HG03159 (cell line): ENCODE measurements around the gene TCERG1.

Source experiments
- ATAC-seq: cut with Tn5 transposase; IDR thresholded peaks from one replicate; pipeline ENCODE4 v1.9.1; 2021; ENCODE audit warnings: mild to moderate bottlenecking, moderate library complexity; ENCODE audit not compliant: unreplicated experiment

The TCERG1 gene

GRCh38 chr5:146446861-146447733, at the start of gene TCERG1:
Gene TCERG1 (plus strand): TSS chr5:146447333. CDS start chr5:146447350, 17 bp downstream.
- peak; percentile 95 for ATAC-seq

GRCh38 chr5:146398826-146399225, 48.3 kb upstream of the TCERG1 start:
- no peak for ATAC-seq

DNA sequence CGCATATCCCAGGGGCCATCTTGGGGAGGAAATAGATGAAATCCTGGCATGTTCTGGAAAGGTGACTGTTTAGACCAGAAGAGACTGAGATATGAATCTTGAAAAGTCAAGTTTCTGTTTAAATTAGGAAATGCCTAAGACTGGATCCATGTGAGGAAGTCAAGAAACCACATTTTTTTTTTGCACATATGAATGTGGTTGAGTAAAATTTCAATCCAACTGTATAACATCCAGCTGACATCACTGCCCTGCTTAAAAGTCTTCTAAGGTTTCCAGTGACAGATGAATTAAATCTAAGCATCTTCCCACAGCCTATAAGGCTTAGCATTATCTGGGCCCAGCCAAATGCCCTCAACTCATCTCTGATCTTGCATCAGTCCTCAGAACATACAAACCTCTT, 47.7 kb upstream of the TCERG1 start:
- no peak for ATAC-seq

GRCh38 chr5:146400201-146400600, 46.9 kb upstream of the TCERG1 start:
- no peak for ATAC-seq

DNA sequence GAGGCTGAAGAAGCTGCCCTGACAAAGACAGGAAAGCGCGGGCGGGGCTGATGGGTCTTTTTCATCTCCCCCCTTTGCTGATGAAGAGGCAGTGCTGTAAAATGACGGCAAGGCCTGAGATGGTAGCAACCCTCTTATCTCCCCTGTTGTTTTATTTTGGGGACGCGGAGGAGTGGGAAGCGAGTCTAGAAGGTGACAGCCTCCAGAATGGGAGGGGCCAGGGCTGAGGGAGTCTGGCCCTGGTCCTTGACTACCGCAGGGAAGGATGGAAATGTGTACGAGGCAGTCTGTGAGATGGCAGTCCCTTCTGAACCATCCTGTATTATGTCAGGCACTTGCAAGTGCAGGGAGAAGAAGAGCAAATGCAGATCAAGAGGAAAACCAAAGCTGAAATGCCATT, 46.1 kb upstream of the TCERG1 start:
- ATAC-seq = no peak

GRCh38 chr5:146402949-146403348, 44.2 kb upstream of the TCERG1 start:
- ATAC-seq = no peak

DNA sequence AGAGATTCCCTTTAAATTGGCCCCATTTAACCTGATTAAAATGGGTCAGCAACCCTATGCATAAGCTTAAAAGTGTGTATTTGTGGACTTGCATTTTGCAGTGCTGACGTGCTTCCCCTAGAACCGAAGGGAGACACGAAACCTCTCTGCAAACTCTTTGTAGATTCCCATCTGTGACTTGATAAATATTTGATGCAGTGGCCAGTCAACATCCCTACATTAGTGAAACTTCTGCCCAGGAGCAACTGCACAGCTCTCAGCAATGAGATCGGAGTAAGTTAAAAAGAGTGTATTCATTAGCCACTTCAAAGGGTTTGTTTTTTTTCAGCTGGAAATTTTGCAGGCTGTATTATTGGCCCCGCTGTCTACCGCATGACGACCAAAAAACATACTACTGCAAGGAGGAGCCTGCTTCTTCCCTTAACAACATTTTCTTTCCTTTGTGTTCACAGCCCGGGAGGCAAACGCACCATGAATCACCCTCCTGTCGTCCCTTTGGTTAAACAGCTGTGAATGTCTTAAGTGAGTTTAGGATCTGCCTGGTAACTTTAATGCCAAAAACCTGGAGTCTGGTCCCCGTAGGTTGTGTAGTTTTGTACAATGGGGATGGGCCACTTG, 38.0 kb upstream of the TCERG1 start:
- no peak for ATAC-seq

DNA sequence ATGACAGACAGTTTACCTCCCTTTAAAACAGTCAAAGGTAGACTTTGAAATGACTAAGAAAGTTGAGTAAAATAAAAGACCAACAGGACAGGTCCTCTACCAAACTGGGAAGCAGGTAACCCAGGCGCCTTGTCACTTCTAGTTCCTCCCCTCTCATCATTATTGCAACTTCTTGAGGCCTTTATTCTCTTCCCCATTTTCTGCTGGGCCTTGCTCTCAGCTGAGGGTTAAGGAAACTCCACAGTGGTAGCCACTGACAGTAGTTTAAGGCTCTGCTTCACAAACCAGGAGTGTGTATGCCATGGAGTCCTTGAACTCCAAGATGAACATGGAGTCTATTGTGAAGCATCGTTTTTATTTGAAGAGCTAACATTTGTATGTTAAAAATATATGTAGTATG, 36.9 kb upstream of the TCERG1 start:
- ATAC-seq = no peak

- ATAC-seq = no peak
Observed at GRCh38 chr5:146419696-146420095, 27.4 kb upstream of the TCERG1 start.

DNA sequence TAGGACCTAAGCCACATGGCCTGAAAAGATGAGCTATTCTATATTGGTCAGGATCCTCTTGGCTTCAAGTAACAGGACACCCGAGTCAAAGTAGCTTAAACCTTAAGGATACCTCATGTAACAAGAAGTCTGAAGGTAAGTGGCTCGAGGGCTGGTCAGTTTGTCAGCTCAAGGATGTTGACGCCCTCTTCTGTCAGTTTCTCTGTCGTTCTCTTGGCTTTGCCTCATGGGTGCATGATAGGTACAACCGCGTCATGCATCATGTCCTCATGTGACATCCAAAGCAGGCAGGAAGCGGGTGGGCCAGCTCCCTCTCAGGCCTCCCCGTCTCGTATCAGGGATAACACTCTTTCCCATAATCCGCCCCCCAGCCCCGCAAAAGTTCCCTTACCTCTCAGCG, 22.1 kb upstream of the TCERG1 start:
- ATAC-seq = no peak

DNA sequence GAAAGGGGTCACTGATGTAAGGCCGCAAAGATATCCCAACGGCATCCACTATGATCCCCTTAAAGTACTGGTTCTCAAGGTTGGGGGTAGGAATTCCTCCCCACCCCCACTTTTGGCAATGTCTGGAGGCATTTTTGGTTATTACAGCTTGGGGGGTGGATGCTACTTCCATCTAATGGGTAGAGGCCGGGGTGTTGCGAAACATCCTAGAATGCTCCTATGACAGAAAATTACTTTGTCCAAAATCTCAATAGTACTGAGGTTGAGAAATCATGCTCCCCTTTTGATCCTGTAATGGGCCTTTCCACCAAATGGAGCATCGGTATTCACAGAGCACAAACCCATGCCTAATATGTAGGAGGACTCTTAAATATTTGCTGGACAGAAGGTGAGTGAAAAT, 20.8 kb upstream of the TCERG1 start:
- no peak for ATAC-seq

- peak; percentile 71 for ATAC-seq
Observed at GRCh38 chr5:146426853-146427618, 20.1 kb upstream of the TCERG1 start.

GRCh38 chr5:146427619-146427997, 19.5 kb upstream of the TCERG1 start:
- no peak for ATAC-seq

GRCh38 chr5:146428658-146429057, 18.5 kb upstream of the TCERG1 start:
- ATAC-seq = no peak

- no peak for ATAC-seq
Observed at GRCh38 chr5:146440353-146440752, 6.8 kb upstream of the TCERG1 start.

DNA sequence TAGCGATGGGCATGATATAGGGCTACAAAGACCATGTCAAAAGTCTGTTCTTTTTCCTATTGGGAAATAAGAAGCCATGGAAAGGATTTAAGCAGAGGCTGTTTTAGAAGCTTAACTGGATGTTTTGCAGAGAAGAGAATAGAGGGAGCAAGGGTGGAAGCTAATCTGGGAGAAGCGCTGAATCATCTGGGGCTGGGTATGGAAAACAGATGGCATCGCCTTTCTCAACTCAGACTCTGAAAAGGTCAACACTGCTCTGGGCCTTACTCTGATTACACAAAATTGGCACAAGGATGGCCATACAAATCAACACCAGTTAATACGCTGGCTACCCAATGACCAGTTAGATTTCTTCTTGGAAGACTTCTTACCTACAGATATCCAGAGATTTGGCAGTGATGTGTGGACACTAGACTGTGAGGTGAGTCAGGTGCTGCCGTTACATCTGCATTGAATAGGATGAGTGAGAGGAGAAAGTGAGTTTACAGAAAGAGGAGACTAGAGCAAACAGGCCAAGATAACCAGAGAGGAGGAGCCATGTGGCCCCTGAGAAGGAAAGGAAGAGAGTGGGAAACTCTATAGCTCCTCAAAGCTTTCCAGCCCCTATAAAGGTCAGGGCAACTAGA, 6.2 kb upstream of the TCERG1 start:
- ATAC-seq = no peak

- no peak for ATAC-seq
Observed at GRCh38 chr5:146441896-146442295, 5.2 kb upstream of the TCERG1 start.

- peak; percentile 34 for ATAC-seq
Observed at GRCh38 chr5:146447734-146448380, 724 bp downstream of the TCERG1 start.

- ATAC-seq = no peak
Observed at GRCh38 chr5:146448783-146449519, 1.8 kb downstream of the TCERG1 start.

DNA sequence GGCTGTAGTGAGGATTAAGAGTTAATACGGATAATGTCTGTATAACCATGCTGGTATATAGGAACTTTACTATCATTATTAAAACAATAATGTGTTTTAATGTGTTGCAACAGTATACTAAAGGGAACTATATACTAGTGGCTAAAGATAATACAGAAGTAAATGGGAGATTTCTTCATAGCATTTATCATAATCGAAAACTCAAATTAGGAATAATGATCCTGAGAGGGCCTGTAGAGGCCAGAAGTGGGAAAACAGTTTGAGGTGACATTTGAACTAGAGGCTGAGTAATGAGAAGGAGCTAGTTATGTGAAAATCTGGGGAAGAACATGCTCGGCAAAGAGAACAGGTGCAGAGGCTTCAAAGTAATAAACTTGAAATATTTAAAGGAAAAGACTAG, 2.9 kb downstream of the TCERG1 start:
- no peak for ATAC-seq
